Glomerular endothelial cell (primary cell): ENCODE measurements around the gene SHISAL2B. TPM values are rescaled to one million over a fixed set of nuclear protein-coding genes. Genes with fewer than 3 reads are reported as not detected.
"Not testable (repeated sequence)": the region's sequence is repeated elsewhere in the genome, so short reads cannot be mapped to it uniquely, and the experiment has no call there.

Experiments used
- DNase-seq: peaks from one replicate; pipeline ENCODE4 v3.0.0-alpha.2; 2011; ENCODE audit warnings: low read depth, low spot score; ENCODE audit errors: extremely low read depth
- total RNA-seq: library from RNA; depleted of rRNA; stranded (reverse); fragments of >200 nt; gene quantifications from 2 replicates; pipeline ENCODE4 v1.2.3, GENCODE V29; 2015

The SHISAL2B gene
- total RNA-seq: not detected in 2 replicates

- no peak for DNase-seq
Observed at GRCh38 chr5:64690417-64691151, at the start of gene SHISAL2B. TSS of gene SHISAL2B (plus strand) at chr5:64690503. CDS start at chr5:64690624, 121 bp downstream.

GRCh38 chr5:64644831-64645230, 45.5 kb upstream of the SHISAL2B start:
- DNase-seq: no peak

- no peak for DNase-seq
Observed at GRCh38 chr5:64646169-64646568, 44.1 kb upstream of the SHISAL2B start.

- DNase-seq: no peak
Observed at GRCh38 chr5:64649512-64649911, 40.8 kb upstream of the SHISAL2B start.

- DNase-seq: no peak
Observed at GRCh38 chr5:64653766-64654560, 36.3 kb upstream of the SHISAL2B start.

GRCh38 chr5:64654561-64654938, 35.8 kb upstream of the SHISAL2B start:
- no peak for DNase-seq

GRCh38 chr5:64655596-64655995, 34.7 kb upstream of the SHISAL2B start:
- DNase-seq: no peak

- DNase-seq: no peak
Observed at GRCh38 chr5:64659289-64659688, 31.0 kb upstream of the SHISAL2B start.

GRCh38 chr5:64663181-64663580, 27.1 kb upstream of the SHISAL2B start:
- DNase-seq: not testable (repeated sequence)

GRCh38 chr5:64665243-64665642, 25.1 kb upstream of the SHISAL2B start:
- DNase-seq: no peak

- DNase-seq: no peak
Observed at GRCh38 chr5:64666078-64666477, 24.2 kb upstream of the SHISAL2B start.

GRCh38 chr5:64667068-64667467, 23.2 kb upstream of the SHISAL2B start:
- DNase-seq: no peak

GRCh38 chr5:64670277-64670676, 20.0 kb upstream of the SHISAL2B start:
- DNase-seq: no peak

- DNase-seq: no peak
Observed at GRCh38 chr5:64671678-64672077, 18.6 kb upstream of the SHISAL2B start.

- DNase-seq: no peak
Observed at GRCh38 chr5:64678374-64678773, 11.9 kb upstream of the SHISAL2B start.

- DNase-seq: no peak
Observed at GRCh38 chr5:64680289-64680688, 10.0 kb upstream of the SHISAL2B start.

GRCh38 chr5:64682608-64683007, 7.7 kb upstream of the SHISAL2B start:
- no peak for DNase-seq

- no peak for DNase-seq
Observed at GRCh38 chr5:64685866-64686265, 4.4 kb upstream of the SHISAL2B start.

- no peak for DNase-seq
Observed at GRCh38 chr5:64688391-64688790, 1.9 kb upstream of the SHISAL2B start.

GRCh38 chr5:64688965-64689364, 1.3 kb upstream of the SHISAL2B start:
- no peak for DNase-seq

- DNase-seq: no peak
Observed at GRCh38 chr5:64690104-64690416, 243 bp upstream of the SHISAL2B start.

- DNase-seq: no peak
Observed at GRCh38 chr5:64691291-64691690, 988 bp downstream of the SHISAL2B start.
